GM19438 (cell line): ENCODE data around the gene BICDL1.

Experiments used
- ATAC-seq: cut with Tn5 transposase; IDR thresholded peaks from one replicate; pipeline ENCODE4 v1.9.1; 2021; ENCODE audit warnings: low read depth; ENCODE audit not compliant: unreplicated experiment

The BICDL1 gene

DNA sequence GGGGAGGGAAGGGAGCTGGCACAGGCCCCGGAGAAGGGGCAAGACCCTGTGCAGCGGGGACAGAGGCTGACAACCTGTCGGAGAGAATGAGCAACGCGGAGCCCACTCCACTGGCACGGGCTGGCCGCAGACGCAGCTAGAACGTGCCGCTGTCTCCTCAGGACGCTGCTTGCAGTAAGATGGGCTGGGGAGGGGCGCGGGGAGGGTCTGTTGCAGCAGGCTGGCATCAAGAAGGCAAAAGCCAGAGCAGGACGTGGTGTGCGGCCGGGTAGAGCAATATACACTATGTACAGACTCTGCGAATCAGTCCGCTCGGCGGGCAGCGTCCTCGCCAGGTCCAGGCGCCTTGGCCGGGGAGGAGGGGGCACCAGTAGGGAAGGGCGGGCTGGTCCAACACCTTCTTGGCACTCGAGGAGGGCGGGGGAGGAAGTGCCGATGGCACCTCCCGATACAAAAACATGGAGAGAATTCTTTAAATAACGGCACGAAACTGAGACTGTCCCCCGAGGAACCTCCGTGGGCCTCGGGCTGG, 107.7 kb downstream of the BICDL1 start:
- ATAC-seq = no peak

DNA sequence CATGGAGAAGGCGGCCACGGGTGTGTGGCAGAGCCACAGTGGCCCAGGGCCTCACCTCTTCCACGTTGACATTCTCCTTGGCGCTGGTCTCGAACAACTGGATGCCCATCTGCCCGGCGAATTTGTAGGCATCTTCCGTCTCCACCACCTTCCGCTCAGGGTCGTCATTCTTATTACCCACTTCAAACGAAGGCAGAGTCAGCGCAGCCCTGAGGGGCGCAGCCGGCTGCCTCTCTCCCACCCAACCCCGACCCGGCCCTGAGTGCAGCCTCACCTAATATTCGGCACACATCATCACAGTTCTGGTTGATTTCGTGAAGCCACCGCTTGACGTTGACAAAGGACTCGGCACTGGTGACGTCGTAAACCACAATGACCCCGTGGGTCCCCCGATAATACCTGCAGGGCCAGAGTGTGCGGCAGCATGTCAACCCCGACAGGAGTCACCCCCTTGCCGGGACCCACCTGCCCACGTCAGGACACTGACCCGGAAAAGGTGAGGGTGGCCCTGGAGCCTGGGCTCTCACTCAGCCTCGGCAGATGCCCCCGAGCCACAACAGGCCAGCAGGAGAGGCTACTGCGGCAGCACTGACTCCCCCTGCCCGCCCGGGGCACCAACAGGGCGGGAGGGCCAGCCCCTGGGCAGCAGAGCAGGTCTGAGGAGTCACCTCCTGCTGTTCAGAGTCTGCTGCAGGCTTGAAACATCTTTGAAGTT, 109.9 kb downstream of the BICDL1 start:
- no peak for ATAC-seq

DNA sequence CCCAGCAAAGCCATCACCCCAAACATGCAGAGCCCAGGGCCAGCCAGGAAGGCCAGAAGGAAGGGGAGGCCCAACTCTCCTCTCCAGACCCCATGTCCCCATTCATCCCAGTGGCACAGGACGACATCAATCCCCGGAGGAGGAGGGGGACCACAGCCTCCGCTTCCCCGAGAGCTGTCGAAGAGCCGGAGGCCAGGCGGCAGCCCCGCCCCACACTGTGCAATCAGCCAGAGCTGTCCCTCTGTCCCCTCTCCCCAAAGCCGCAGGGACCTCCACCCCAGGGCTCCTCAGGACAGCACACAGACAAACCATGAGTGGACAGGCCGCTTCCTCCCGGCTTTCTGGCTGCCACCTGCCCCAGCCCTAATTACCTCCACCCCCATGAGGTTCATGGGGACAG, 110.7 kb downstream of the BICDL1 start:
- ATAC-seq = no peak

DNA sequence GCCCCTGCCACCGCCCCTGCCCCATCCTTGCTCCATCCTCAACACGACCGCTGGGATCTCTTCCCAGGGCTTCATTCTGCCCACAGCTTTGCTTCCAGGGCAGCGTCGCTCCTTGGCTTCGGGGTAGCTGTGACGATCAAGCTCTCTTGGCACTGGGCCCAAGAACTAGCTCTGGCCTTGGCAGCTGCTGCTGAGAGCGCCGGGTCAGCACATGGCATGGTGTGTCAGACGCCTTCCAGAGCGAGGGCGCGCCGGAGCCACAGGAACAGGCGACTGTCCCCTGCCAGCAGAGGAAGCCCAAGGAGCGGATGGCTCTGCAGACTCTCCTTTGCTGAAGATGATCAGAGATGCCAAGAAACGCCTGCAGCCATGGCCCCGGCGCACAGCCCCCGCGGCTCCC, 111.6 kb downstream of the BICDL1 start:
- ATAC-seq = no peak

DNA sequence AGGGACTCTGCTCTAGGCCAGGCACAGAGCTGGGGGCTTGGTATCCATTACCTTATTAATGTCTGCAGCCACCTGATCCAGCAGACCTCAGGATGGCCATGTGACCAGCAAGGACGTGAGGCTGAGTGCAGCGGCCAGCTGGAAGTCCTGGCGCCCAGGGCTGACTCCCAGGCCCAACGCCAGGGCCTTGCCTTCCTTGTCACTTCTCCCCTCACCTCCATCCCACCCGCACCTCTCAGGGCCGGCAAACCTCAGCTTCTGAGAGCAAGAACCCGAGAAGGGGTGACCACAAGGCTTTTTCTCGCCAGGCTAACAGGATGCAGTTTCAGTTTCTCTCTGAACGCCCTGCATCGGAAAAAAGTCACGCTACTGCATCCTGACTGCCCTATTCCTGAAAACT, 112.1 kb downstream of the BICDL1 start:
- ATAC-seq = peak; percentile 60

DNA sequence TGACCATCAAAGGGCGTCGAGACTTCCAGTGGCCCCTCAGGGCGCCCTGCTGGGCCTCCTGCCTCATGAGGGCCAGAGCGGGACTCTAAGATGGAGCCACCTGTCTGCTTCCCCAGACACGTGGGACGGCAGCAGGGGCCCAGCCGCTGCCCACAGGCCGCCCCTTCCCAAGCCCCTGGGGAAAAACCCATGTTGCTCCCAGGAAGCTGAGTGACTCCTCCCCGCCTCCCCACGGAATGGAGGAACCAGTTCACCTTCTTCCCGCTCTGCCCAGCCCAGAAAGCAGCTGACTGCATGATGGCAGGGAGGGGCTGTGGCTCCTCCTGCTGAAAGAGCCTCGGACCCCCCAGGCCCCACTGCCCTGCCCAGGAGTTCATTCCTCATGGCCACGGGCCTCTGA, 112.6 kb downstream of the BICDL1 start:
- ATAC-seq = no peak

DNA sequence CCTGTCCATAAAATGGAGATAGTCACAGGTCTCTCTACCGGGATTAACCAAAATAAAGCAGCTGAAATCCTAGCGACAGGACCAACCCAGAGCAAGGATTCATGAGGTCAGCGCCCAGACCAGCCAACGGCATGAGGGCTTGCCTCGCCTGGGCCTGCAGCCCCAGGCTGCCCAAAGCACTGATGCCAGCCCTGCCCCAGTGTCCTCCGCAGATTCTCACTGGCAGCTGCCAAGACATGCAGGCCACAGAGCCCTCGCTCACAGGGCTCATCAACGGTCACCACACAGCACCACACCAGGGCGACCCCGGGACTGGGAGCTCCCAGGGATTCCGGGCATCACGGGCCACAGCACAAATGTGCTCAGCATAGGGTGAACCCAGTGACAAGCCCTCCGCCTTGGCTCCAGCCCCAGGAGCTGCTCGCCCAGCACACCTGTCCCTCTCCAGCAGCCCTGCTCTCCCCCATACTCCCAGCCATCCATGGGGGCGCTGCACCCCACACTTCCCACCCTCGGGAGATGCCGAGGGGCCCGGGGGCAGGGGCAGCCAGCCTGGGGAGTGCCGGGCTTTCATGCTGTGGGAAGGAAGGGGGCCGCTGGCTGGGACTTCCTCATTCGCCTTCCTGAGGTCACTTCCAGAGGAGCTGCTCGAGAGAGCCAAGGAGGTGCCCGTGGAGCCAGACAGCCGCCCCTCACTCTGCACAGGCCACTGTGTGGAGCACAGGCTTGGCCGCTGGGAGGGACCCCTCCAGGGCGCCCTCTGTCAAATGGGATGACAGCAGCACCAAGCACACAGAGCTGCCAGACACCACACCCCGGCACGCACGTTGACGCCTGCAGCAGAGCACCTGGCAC, 113.4 kb downstream of the BICDL1 start:
- ATAC-seq = no peak

DNA sequence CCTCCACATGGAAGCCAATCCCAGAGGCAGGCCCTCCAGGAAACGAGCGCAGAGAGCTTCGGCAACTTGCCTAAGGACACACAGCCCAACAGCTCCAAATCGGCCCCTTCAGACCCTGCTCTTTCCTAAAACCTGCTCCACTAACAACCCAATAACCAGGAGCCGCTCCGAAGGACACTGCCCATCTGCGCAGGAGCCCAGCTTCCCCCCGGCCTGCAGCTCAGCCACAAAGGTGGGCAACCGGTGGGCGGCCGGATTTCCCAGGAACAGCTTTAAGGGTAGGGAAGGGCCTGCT, 114.0 kb downstream of the BICDL1 start:
- ATAC-seq = no peak

DNA sequence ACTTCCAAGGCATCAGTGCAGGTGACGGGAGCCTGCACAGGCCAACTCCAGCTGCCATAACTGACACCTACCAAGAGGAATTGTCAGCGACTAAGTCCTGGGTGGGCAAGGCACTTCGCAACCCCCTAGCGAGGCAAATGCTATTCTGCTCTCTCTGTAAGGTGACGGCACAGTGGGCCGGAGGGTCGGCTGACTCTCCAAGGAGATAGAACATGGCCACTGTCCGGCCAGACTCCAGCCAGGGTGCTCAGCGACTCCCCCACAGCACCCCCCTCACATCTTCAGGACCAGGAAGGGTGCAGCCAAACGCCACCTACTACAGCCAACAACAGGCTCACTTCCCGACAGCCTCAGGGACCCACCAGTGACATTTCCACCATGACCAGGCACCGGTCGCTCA, 114.3 kb downstream of the BICDL1 start:
- ATAC-seq = no peak

DNA sequence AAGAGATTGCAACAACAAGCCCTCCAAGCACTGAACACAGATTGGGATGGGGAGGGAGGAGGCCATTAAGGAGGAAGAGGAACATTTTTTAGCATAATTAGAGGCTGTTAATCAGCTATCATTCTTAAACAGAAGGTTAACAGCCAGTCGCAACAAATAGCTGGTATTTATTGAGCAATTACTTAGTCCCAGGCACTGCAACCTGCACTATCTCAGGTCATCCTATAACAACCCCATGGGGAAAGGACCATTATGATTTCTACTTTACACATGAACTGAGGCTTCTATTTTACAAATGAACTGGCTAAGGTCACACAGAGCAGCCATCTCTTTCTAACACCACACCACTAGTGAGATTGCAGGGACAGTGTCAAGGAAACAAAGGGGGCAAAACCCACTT, 117.1 kb downstream of the BICDL1 start:
- no peak for ATAC-seq

DNA sequence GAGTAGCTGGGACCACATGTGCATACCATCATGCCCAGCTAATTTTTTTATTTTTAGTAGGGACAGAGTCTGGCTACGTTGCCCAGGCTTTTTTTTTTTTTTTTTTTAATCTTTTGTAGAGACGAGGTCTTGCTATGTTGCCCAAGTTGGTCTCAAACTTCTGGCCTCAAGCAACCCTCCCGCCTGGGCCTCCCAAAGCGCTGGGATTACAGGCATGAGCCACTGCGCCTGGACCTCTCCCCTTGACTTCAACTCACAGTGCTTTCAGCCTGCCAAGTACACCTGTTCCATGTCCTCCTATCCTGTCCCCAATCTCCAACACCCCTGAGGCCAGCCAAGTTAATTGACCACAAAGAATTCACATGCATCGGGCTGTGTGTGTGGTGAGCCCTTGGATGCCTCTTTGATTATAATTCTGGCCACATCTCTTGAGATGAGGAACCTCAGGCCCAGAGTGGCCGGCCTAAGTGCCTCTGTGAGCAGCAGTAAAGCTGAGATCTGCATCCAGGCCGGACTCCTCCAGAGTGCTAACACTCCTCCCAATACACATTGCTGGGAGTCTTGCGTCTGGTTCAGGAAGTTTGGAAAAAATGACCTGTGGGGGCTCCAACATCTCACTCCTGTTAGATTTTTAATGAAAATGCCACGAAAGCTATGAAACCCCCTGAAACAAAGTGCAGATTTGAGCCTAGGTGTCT, 120.7 kb downstream of the BICDL1 start:
- ATAC-seq = no peak

DNA sequence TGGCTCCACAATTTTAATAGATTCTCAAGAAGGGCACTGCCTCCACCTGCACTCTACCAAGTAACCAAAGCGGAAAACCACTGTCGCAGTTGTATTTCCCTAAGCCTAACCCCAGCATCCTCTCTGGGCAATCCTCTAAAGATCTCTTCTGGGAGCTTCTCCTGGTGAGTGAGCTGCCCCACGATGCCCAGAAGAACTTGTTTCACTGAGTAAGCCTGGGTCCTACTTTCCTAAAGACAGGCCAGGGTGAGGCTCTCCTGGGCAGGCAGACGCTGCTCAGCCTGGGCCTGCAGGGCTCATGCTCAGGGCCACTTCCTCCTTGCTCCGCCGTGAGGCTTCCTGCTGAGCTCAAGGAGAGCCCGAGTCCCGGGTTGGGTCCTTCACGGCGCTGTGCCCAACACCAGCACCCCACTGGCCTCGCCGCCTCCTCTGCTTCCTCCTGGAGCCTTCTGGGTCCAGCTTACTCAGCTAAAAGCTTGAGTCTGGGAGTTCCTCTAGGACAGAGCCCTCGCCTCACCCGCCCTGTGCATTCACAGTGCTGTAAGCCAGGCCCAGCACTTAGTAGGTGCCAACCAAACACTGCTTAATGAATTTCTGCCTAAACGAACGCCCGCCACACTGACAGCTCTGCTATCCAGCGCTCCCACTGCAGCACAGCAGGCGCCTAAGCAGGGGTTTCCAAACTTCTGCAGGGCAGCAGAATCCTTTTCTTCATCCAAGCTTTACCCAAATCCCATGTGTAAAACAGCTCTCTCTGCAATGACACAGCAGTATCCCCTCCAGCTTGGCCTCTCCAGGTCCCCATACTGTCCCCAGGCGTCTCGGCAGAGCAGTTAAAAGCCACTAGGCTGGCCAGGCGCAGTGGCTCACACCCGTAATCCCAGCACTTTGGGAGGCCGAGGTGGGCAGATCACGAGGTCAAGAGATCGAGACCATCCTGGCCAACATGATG, 121.8 kb downstream of the BICDL1 start:
- peak; percentile 54 for ATAC-seq

DNA sequence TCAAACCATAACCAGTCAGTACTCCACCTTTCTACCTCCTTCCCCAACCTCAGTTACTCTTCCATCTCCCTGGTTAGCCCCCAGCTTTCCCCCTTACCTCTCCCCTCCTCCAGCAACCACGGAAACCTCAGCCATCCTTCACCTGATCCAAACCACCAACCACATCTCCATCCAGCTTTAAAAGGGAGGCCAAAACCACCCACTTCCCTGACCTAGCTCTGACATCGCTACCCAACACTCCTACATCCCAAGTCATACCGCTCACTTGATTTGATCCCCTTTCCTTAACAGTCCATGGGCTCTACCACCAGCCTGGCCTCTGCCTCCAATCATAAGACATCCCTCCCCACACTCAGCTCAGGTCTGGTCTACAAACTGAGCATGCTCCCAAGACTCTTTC, 126.0 kb downstream of the BICDL1 start:
- no peak for ATAC-seq

DNA sequence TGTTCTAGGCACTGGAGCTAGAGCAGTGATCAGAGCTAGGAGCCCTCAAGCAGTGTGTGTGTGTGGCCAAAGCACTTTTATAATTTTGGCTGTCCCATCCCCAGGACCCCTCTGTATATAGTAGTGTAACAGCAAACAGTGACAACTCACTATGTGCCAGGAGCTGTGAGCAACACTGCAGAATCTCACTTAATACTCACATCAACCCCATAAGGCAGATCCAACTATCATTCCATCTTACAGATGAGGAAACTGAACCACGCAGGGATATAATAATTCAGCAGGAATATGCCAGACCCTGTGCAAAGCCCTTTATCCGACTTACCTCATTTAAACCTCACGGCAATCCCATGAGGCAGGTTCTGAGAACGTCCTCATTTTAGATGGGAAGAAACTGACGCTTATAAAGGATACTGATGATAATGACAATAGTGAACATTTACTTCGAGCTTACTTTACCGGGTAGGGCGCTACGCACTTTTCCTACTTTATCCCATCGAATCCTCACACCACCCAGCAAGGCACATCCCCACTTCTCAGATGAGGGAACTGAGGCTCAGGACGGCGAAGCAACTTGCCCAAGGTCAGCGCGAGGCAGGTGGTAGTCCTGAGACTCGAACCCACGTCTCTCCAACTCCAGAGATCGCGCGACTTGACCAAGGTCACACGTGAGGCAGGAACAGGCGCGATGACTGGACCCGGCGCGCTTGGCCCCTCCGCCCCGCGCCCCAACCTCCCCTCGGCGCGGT, 126.8 kb downstream of the BICDL1 start:
- no peak for ATAC-seq

DNA sequence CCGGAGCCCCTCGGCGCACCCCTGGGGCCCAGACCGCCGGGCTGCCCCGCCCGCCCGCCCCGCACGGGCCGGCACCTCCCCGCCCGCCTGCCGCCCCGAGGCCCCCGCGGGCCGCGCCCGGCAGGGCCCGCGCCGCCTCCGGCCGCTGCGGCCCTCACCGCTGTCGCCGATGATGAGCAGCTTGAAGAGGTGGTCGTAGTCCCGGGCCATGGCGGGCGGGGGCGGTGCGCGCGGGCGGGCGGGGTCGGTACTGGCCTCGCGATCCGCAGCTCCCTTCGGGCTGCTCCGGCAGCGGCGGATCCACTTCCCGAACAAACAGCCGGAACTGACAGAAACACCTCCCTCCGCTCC, 127.4 kb downstream of the BICDL1 start, which contains the start of gene RAB35:
Gene RAB35, minus strand, starts transcription at position 313 of the 351 bp plus-strand sequence. Its CDS starts 103 bp downstream, at position 210.
- ATAC-seq = peak; percentile 10

DNA sequence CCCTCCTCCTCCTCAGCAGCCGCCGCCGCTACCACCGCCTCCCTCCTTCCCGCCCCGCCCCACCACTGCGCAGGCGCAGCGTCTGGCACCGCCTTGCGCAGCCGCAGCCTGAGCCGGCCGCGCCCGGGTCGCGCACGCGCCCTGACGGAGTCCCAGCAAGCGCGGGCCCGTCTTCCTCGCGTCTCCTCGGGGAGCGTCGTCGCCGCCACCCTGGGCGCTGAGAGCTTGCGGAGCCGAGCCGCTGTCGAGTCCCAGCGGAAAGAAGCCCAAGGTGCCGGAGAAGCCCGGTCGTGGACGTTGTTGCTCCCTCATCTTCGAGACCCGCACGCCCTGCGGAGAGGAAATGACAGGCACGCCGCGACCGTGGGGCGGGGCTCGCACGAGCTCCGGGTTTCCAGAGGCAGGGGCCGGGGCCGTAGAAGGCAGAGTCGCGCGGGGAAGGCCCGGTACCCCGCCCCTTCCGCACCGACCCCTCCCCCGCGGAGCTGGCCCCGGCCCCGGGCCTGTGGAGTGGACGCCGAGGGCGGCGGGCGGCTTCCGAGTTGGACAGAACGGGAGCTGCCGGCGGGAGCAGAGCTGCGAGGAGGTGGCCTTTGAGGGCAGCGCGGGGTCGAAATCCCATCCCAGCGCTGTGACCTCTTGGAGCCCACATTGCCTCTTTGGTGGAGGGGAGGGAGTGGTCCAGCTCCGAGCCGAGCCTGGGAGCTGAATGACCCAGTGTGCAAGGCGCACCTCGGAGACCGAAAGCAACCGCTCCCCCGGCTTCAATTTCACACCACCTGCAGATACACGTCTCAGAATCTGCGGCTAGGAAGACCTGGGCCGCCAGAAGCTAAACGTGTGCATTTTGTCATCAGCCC, 128.0 kb downstream of the BICDL1 start:
- ATAC-seq = peak; percentile 40

DNA sequence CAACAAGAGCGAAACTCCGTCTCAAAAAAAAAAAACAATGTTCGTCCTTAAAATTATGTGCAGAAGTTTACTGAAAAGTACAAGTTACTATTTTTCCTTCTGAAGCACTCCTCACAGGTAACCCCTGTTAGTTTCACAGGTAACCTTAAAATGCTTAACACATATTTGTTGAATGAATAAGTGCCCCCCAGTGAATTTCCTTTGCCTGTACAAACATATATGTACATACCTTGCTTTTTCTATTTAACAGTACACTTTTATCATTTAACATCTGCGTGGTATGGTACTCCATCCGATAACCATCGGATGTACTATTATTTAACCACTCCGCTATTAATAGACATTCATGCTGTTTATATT, 128.9 kb downstream of the BICDL1 start:
- no peak for ATAC-seq

DNA sequence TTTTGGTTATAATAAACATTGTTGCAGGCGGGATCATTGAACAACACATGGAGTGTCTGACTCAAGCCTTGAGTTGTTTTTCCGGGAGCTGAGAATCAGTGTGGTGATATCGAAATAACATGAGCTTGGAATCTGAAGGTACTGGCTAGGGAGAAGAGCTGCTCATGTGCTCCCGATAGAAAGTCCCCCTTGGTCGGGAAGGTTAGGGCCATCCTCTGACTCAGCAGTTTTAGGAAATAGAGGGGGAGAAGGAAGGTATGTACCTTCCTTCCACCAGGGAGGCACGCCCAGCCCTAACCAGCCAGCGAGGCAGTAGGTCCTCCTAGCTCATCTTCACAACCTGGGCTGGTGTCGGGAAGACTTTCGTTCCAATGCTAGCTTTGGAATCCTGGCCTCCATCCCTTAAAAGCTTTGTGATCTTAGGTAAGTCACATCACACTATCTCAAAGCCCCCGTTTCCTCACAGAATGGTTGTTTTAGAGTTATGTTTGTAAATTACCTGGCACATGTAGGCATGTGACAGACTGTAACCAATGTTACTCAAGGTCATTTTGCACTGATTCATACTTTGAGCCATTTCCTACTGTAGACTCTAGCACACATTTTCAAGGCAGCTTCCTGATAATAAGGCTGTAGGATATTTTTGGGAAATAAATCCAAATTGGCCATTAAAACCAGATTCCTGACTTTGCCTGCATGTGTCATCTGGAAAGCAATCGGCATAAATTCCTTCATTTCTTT, 129.5 kb downstream of the BICDL1 start:
- ATAC-seq = no peak
